HTERT RPE-1 (cell line): Measurements from ENCODE around the gene MGAT4A.
"Not testable (repeated sequence)": the region's sequence is repeated elsewhere in the genome, so short reads cannot be mapped to it uniquely, and the experiment has no call there.

ENCODE experiments used
- in situ Hi-C: fragments of 300-500 bp; cut with MboI; formaldehyde crosslinking; loops from 4 replicates; pipeline ENCODE4 v1.14.3; 2020; ENCODE audit warnings: low sequenced_read_pairs

Gene MGAT4A

DNA sequence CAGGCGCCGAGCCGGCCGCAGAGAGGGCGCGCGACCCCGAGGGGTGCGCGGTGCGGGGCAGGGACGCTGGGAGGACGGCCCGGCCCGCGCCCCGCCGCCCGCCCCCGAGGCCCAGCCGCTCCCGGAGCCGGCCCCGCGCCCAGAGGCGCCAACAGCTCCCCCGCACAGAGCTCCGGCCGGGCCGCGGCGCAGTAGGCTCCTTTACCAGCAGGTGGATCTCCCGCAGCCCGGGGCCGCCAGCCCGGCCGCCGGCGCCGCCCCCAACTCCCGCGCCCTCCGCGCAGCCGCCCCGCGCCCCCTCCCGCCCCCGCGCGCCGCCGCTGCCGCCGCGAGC lies 258 bp downstream of the MGAT4A start:
- in situ Hi-C loops, result no loop called here

DNA sequence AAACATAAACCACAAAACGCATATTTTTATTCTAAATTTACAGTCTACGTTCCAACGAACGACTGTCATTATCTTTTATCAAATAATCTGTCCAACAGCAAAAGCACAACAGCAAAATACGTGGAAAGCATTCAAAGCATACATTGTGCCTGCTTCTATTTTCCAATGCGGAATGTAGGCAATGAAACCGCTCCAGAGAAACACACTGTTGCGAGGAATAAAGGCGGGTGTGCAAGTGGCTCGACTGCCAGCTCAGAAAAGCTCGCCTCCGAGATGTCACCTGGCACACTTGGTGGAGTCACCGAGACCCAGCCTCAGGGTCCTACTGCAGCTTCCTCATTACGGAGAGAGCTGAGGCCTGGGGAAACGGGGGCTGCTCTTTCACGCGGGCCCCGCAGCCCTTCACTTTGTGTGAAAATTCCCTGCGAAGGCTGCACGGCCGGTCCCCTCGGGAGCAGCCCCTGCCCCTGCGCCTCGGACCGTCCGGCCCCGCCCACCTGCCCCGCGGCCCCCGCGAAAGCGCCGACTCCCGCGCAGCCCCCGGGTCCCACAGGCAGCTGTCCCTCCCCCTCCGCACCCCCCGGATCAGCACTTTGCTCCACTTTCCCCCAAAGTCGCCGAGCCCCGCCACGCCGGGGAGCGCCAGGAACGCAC lies 752 bp downstream of the MGAT4A start:
- in situ Hi-C loops, result no loop called here

DNA sequence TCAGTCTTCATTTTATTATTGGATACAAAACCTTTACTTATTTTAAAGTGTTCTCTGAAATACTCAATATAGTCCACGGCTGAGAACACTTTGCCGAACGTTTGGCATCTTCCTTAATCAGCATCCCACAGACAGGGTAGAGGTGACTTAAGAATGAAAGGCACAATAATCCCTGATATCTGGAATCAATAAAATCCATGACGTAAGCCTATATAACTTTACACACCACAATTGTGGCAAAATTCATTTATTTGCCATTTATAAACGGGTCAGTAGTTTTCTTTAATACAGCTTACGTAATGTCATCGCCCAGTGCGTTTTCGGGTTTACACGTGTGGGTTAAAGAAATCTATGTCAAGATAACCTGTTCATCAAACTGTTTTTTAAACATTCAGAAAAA lies 1.3 kb downstream of the MGAT4A start:
- in situ Hi-C loops, result no loop called here

DNA sequence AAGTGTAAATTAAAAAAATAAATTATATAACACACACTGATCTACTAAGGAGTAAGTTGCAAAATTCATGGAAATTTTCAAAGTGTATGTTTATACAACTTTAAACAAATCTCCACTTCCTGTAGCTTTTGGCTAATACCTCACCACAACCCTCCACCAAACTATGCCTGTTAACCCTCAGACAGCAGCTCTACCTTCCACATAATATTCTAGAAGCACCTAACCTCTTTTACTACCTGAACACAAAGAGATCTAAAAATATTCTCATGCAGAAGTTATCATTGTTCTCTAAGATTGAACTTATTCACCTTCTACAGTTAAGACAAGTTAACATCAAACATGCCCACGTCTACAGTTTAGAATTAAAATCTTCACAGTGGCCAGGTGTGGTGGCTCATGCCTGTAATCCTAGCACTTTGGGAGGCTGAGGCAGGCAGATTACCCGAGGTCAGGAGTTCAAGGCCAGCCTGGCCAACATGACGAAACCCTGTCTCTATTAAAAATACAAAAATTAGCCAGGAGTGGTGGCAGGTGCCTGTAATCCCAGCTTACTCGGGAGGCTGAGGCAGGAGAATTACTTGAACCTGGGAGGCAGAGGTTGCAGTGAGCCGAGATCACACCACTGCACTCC lies 2.7 kb downstream of the MGAT4A start:
- in situ Hi-C loops, result not testable (repeated sequence)

DNA sequence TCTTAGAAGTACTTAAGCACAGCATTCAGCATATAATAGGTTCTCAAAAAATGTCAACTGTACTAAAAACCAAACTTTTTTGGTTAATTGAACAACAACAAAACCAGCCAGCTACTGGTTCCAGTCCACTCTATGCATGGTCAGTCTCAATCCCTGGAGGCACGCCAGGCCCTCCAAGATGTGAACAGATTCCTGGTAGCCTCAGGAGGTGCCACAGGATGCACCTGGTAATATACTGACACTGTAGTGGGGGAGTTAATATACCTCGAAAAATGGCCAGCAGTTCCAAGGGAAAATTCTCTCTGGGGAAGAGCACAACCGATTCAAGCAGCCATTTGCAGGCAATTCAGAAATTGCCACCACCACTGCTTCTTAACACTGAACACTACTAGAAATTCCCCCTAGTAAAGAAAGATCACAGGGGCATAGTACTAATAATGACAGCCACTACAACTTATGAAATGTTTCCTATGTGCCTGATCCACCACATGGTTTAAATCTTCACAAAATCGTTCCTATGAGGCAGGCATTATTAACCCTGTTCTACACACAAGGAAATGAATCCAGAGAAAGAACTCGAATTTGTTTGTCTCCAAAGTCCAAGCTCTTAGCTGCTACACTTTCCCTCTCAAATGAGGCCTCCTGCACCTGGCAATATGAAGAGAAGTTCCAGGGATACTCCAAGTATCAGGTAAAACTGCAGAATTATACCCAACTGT lies 3.4 kb downstream of the MGAT4A start:
- in situ Hi-C loops, result no loop called here

DNA sequence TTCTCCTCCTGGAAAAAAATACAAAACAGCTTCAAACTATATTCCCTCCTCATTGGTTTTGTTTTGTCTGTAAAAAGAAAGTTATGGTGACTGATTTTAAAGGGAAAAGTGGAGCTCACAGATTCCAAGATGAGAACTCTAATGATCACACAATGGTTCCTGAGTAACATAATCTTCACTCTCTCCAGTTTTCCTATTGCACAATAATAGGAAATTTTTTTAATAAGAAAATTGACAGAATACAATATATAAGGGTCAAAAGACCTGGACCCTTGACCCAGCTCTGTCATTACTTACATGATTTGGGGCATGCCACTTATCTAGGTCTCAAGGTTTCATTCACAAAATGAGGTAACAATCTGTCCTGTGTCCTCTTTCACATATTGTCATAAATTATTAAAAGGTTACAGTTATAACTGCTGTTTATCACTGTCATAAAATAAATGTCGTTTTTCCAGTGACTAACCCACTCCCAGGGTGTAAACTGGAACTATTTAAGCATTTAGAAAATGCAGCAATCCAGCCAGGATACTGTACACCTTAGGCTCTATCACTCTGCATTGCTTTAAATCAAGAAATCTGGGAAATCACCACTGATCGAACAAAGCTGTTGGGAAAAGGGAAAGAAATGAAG lies 4.1 kb downstream of the MGAT4A start:
- in situ Hi-C loops, result no loop called here

DNA sequence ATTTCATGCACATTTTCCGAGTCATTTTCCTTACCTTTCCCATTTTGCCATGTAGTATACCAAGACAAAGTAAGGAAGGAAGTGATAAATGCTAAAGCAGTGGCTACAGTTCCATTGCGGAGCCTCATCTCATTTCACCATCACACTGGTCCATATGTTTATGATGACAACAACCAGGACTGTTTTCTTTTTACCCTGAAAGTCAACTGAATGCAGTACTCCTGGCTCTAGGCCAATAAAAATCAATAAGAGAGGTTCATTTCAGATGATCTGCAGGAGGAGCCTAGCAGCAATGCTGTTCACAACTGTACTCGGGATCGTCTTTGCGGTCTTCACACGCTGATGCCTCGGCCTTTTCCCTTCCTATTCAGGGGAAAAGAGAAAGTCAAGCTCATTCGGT lies 4.7 kb downstream of the MGAT4A start:
- in situ Hi-C loops, result no loop called here

DNA sequence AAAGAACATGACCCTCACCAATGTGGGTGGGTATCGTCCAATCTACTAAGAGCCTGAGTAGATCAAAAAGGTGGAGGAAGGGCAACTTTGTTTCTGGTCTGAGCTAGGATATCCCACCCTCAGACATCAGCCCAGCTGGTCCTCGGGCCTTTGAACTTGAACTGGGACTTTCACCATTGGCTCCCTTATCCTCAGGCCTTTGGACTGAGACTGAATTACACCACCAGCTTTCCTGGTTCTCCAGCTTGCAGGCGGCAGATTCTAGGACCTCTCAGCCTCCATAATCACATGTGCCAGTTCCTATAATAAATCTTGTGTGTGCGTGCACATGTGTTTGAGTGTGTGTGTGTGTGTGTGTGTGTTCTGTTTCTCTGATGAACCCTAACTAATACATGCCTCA lies 10.6 kb downstream of the MGAT4A start:
- in situ Hi-C loops, result no loop called here

DNA sequence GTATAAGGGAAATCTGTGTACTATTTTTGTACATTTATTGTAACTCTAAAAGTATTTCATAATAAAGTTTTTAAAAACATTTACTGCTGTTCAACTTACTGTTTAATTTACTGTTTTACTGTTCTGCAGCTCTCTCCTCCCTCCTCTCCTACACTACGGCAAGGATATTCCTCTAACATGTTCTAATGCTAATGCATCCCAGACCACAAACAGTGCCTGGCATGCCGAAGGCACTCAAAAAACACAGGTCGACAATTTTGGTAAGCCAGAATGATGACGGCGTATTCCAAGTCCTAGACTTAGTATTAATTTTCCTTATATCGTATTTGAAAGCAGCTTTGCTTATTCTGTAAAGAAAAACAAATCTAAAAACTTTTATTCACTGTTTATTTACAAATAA lies 13.3 kb downstream of the MGAT4A start:
- in situ Hi-C loops, result no loop called here

DNA sequence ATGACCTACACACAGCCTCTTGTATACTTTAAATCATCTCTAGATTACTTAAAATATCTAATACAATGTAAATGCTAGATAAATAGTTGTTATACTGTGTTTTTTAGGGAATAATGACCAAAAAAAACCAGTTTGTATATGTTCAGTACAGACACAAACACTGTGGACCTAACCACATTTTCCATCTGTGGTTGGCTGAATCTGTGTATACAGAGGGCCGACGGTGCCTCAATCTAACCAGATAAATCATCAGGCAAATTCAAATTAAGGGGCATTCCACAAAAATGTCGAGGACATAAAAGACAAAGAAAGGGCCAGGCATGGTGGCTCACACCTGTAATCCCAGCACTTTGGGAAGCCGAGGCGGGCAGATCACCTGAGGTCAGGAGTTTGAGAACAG lies 14.1 kb downstream of the MGAT4A start:
- in situ Hi-C loops, result no loop called here

DNA sequence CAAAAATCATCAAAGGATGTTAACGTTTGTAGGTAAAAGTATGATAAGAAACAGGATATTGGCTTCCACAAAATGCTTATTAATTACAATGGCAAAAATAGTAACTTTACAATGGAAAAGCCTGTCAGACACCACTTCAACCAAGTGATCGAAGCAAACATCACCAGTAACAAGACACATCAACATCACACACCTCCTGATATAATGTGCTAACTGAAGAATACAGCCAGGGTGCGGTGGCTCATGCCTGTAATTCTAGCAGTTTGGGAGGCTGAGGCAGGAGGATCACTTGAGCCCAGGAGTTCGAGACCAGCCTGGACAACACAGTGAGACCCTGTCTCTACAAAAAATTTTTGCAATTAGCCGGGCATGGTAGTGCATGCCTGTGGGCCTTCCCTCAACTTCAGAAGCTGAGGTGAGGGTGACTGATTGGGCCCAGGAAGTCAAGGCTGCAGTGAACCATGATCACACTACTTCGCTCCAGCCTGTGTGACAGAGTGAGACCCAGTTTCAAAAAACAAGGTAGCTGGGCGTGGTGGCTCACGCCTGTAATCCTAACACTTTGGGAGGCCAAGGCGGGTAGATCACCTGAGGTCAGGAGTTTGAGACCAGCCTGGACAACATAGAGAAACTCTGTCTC lies 15.0 kb downstream of the MGAT4A start:
- in situ Hi-C loops, result no loop called here

DNA sequence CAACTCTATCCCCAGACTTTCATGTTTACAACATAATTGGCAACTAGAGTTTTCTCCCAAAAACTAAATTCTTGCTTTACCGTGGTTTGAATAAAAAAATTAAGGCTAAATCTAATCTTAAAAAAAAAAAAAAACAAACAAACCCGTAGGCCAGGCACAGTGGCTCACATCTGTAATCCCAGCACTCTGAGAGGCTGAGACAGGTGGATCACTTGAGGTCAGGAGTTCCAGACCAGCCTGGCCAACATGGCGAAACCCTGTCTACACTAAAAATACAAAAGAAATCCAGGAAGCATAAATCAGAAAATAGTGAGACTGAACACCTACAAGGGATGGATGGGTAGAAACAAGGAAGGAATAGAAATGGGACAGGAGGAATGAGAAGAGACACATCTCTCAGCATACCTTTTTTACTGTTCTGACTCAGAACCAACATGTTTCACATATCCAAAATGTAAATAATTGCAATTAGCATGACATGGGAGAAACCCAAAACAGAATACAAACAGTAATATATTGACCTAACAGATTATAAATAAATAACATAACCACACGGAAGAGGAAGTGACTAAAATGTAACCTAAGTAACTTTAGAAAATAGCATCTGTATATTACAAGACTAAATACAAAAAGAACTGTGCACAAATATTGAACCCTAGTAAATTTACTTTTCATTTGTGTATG lies 17.5 kb downstream of the MGAT4A start:
- in situ Hi-C loops, result no loop called here

DNA sequence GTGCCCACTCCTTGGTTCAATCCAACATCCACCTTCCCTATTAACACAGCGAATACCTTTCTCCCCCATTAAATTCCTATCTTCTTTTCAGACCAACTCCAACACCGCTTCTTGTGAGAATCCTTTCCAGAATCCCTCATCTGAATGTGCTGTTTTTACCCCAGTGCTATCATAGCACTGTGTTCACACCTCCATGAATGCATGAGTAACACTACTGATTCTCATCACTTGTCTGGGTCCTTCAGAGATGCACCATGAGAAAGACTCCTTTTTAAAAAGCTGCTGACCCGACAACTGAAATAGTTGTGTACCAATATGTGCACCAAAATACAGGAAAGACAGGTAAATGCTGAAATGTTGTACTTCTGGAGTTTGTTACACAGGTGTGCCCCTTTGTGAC lies 18.8 kb downstream of the MGAT4A start:
- in situ Hi-C loops, result no loop called here

DNA sequence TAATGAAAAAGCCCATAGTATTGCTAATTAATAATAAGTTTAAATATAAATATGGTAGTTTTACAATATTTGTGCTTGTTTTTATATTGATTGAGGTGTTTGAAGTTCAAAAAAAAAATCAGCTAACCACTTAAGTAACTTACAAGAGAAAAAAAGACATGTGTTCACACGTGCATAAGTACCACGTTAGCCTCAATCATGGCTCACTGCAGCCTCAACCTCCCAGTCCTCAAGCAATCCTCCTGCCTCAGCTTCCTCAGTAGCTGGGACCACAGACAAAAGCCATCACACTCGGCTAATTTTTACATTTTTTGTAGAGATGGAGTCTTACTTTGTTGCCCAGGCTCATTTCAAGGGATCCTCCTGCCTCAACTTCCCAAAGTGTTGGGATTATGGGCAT lies 19.4 kb downstream of the MGAT4A start:
- in situ Hi-C loops, result no loop called here

DNA sequence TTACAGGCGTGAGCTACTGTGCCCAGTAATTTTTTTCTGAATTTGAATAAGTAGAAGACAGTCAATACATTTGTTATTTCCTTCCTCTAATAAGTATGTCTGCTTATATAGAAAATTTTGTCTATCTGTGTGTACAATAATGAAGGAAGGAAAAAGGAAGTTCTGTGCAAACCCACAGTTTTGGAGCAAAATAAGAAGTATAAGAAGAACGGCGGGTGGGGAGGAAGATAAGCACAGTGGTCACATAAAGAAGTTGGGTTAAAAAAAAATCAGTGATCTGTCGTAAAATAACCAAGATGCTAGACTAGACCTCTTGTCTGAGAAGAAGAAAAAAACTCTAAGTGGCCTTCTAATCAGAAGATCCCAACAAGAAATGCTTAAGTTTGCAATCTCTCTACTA lies 20.2 kb downstream of the MGAT4A start:
- in situ Hi-C loops, result no loop called here

DNA sequence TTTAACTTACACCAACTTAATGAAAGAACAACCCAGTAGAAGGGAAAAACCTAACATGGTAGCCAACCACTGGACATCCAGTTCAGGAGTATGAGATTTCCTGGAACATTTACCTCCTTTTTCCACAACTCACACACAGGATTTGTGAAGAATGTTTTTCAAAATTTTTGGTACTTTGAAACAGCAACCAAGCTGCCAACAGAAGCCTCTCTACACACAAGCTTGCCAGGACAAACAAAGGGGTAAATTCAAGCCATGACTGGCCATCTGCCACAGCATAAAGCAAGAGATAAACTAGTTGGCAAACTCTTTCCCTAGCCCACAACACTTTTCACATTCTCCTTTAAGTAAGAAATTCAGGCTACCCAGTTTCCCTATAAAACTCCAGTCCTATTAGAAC lies 21.4 kb downstream of the MGAT4A start:
- in situ Hi-C loops, result no loop called here

DNA sequence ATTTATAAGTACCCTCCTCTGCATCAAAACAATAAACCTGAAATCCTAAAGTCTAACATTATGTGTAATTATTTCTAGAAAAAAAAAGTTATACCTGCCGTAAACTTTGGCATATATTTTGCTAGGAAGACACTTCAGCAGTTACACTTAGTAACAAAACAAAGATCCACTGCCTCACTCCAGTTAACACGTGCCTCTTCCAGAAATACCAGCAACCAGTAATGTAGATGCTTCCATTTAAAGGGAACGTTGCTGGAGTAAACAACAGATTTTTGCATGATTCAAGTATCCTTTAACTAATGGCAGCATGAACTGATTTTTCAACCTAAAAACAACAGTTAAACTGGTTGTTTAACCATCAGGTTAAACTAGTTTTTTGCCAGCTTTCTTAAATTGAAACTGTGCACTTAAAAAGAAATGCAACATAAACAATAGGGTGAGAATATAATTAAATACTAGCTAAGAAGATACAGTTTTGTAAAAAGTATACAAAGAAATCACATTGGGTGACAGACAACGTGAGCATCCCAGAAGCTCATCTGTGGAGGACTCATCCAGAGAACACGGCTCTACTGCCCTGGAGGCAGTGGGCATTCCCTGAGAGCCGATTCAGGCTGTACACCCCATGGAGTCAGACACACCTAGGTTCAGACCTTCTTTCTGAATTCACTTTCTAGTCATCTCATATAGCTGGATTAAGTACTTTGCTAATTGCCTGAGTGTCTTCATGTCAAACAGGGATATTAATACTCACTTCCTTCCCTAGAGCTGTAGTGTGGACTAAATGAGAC lies 22.3 kb downstream of the MGAT4A start:
- in situ Hi-C loops, result no loop called here

DNA sequence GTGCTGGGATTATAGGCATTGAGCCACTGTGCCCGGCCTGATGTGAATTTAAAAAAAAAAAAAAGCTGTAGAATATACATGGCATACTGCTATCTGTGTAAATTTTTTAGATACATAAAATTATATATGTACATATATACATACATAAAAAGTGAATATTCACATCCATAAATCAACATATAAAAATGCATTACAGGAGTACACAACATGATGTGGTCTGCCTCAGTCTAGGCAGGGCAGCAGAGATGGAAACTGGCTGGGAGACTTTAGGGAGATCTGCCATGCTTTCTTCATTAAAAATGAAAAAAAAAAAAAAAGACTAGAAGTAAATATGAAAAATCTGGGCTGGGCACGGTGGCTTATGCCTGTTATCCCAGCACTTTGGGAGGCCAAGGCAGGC lies 24.3 kb downstream of the MGAT4A start:
- in situ Hi-C loops, result no loop called here

DNA sequence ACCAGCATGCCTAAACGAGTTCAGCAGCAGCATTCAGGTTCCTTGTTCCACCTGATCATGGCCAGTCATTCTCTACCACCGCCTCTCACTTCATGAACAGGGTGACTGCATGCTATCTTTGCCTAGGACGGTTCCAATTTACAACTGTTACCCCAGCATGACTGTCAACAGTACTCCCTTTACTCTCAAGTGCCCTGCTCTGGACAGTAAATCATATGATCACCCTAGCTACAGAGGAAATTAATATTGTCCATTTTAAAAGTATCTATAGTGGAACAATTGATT lies 25.7 kb downstream of the MGAT4A start:
- in situ Hi-C loops, result no loop called here

DNA sequence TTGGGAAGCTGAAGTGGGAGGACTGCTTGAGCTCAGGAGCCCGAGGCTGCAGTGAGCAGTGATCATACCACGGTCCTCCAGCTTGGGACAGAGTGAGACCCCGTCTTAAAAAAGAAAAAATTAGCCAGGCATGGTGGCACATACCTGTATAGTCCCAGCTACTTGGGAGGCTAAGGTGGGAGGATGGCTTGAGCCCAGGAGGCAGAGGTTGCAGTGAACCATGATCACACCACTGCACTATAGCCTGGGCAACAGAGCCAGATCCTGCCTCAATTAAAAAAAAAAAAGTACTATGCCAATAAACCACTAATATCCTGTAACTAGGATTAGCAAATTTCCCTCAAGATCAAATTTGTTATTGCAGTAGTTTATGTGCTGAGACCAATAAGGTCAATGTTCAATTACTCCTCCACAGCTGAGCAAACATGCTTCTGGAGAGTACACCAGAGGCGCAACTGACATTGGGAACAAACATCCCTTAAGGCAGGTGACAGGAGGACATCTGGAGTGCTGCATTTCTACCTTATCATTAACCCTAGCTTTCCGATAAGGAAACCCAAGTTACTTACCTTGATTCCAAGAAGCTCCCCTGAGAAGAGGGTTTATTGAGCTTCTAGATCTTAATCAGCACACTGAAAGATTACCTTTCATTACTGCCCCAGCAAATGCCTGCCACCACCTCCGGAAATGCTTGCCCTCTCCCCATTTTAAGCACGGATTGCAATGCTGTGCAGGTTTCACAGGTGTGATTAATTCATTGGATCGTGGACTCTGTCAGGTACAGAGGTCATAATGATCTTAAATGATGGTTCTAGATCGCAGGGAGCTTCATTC lies 26.2 kb downstream of the MGAT4A start:
- in situ Hi-C loops, result no loop called here
